Embryonic facial prominence (tissue), 1 donor: ENCODE data around the gene RALGPS1.
A peak's percentile ranks its signal among the peaks of the same experiment; 100 is the strongest.

Experiments
- DNase-seq: peaks from one replicate; pipeline ENCODE4 v3.0.0-alpha.2; 2016; ENCODE audit errors: extremely low spot score

Gene RALGPS1

DNA sequence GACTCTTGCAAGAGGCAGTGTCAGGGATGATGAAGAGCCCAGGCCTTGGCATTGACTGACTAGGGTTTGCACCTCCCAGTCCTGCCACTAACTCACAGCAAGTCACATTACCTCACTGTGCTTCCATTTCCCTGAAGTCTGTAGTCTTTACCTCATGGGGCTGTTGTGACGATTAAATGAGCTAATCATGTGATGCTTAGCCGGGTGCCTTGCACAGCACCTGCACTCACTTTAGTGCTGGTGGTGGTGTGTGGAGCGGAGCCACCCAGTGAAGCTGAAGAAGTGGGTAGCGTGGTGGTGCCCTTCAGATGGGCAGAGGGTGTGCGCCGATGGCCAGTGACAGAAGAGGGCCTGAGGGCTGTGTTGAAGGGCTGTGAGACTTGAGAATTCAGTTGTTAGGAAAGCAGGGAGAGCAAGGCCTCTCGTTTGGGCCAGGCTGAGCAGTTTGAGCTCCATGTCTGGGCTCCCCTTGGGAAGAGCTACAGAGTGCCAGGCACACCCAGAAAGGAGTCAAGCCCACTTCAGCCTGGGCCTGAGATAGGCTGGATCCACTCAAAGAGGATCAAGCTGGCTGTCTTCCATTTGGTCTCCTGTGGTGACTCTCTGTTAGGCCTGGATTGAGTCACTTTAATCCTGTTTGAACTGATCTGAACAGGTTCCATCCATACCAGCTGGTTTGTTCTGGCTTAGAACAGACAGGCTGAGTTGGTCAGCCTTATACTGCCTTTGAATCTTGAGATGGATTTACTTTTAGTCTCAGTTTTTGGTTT, 42.5 kb downstream of the RALGPS1 start:
- DNase-seq = no peak

DNA sequence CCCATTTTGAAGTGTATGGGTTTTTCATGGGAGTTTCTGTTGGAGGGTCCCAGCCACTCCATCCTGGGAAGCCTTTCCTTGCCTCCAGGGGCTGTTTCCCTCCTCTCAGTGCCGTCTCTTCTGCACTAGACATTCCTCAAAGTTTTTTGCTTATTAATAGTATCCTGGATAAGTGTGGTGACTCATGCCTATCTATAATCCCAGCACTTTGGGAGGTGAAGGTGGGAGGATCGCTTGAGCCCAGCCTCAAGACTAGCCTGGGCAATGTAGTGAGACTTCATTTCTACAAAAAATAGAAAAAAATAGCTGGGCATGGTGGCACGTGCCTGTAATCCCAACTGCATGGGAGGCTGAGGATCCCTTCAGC, 43.1 kb downstream of the RALGPS1 start:
- DNase-seq = no peak

DNA sequence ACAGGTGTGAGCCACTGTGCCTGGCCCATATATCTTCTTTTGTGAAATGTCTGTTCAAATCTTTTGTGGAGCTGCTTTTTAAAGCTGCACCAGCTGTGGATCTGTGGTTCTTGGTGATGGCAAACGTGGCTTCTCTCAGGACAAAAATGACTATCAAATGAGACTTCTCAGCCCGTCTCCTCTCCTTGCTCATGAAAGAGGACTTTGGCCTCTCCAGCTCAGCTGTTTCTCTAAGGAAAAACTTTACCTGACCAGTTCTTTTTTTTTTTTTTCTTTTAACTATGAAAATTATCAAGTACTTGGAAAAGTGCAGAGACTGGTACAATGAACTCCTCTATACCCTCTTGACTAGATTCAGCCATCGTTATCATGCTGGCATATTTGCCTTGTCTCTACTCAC, 44.8 kb downstream of the RALGPS1 start:
- DNase-seq = no peak

DNA sequence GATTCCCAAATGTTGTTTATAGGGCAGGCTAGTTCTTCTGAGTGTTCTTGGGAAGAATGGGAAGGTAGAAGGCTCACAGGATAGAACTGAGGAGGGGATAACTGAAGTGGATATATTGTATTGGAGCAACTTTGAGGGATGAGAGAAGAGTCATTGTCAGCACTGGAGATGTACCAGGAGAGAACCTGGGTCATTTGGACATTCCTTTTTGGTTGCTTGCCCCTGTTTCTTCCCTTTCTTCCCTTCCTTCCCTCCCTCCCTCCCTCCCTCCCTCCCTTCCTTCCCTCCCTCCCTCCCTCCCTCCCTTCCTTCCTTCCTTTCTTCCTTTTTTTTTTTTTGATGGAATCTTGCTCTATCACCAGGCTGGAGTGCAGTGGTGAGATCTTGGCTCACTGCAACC, 45.3 kb downstream of the RALGPS1 start:
- DNase-seq = no peak

DNA sequence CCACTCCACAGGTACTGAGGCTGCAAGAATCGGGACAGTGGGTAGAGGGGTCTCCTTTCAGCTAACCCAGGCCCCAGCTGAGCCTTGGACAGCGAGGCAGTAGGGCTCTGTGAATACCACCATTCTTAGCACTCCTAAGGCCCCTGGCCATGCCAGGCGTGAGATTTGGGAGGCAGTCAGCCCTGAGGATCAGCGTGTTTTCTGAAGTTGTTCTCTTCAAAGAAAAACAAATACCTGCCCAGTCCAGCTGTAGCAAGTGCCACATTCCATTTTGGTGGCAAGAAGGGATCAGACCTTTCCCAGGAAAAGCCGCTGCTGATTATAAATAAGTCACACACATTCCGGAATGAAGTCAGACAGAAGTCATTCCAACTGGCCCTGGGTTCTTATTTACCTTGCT, 47.8 kb downstream of the RALGPS1 start:
- DNase-seq = no peak

DNA sequence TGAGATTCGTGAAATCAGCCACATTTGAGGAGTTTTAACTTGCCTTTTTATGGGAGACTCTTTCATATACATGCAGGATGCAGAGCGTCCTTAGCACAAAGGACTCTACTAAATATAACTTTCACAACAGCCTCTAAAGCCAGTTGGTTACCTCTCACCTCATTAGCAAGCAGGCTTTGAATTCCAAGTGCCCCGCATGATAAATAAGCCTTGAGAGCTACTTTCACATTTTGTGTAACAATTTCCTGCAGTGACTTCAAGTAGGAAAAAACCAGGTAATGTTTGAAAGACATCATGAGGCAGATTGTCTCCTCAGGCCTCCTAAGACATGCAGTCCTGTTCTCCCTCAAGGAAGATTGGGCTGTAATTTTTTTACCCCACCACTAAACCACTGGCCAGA, 50.5 kb downstream of the RALGPS1 start:
- DNase-seq = no peak

DNA sequence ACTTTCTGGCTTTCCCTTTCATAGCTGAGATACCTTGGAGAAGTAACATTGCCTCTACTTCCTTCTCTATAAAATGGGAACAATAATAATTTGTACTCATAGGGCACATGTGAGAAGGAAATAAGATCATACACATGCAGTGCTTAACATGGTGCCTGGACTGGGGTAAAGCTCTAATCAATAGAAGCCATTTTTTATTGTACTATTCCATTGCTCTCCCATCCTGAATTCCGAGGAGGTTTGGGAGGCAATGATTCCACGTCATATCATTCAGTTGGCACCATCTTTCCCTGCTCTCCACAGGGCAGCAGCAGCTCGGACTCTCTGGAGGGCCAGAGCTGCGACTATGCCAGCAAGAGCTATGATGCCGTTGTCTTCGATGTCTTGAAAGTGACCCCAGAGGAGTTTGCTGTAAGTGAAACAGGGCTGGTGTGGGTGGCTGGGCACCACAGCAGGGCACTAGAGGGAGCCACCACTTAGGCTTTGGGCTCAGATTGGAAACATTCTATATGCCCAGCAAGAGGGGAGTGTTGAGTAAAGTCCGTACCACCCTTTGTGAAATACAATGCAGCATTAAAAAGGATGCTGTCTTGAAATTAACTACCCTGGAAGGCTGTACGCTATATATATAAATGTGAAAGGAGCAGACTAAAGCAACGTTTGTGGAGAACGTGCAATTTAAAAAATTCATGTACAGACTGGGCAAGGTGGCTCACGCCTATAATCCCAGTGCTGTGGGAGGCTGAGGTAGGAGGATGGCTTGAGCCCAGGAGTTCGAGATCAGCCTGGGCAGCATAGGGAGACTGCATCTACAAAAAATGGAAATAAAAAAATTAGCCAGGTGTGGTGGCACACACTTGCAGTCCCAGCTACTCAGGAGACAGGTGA, 51.2 kb downstream of the RALGPS1 start:
- no peak for DNase-seq

DNA sequence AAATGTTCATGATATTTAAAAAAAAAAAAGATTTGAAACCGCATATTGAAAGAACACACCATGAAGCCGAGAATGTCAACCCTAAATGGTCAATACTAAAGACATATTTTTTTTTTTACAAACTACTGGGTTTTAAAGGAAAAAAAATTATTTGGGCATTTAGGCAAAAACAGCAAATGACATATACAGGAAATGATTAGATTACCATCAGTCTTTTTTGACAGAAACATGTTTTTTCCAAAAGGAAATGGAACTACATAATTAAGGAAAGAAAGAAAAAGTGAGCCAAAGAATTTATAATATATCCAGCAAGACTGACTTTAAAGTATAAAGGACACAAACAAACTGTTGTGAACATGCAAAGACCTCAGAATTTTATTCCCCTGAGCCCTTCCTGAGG, 56.7 kb downstream of the RALGPS1 start:
- DNase-seq = no peak

DNA sequence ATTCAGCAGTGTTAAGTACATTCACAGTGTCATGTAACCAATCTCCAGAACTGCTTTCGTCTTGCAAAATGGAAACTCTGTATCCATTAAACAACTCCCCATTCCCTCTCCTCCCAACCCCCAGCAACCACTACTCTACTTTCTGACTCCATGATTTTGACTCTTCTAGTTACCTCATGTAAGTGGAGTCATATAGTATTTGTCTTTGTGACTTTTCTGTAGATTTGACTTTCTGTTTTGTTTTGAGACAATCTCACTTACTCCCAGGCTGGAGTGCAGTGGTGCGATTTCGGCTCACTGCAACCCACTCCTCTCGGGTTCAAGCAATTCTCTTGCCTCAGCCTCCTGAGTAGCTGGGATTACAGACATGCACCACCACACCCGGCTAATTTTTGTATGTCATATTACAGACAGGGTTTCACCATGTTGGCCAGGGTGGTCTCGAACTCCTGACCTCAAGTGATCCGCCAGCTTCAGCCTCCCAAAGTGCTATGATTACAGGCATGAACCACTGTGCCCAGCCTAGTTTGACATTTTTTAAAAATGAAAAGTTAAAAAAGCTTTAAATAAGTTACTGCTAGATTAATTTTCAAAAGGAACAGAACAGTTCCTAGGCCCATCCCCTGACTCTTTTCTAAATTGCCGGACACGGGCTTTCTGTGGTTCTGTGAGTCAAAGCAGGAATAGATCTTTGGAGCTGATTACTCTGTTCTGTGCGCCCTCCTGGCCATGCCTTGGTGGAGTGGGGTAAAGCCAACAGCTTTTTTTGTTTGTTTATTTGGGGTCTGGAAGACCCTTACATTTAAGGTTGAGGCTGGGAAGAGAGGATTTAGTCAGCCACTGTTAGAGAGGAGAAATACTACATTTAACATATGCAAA, 59.3 kb downstream of the RALGPS1 start:
- DNase-seq = no peak

DNA sequence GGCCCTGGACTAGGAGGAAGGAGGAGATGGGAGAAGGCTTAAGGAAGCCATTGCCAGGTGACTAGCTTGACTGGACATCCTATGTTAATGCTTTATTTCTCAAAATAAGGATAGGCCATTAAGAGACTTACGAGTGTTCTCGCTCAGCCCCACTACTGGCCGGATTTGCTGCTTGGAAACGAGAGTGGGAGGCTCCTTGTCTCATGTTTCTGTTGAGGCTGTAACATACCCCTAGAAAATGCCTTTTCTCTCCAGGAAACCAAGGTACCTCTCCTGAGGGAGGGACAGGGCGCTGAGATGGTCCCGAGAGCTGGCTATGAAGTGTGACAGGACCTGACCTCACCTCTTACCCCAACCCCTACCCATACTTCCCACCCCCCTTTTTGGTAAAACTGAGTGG, 60.0 kb downstream of the RALGPS1 start:
- no peak for DNase-seq

DNA sequence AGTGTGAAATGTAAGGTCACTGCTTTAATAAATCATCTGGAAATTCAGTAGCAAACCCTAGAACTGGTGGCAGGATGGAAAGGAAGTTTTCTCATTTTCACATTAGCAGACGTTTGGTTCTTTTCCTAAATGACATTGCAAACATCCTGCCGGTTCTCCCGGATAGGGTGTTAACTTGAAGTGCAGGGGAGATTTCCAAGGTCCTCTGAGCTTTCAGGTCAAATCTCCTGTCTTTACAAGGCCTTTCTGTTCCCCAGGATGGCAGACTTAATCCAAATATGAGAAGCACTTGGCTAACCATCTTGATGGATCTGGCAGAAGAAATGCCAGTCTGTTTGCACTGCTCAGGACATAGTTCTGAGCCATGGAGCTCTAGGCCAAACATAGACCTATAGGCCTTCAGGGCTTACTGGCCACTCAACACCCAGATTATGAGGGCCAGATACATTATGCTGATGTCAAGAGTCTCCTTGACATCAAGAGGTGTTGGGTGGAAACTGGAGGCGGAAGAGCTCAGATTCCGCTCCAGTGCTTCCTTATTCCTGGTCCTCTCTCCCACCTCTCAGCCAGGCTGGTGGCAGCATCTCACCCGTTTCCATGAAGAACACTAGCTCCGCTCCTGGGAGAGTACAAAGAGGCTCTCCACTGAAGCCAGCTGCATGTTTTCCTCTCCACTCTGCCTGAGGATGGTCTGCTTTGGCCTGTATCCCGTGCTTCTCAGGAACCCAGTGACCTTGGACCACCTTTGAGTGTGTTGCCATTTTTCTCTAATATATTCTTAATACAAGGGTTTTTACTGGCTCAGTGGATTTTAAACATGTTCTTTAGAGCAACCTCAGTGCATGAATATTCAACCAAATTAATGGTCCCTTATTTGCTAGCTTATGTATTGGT, 61.0 kb downstream of the RALGPS1 start:
- DNase-seq = no peak

DNA sequence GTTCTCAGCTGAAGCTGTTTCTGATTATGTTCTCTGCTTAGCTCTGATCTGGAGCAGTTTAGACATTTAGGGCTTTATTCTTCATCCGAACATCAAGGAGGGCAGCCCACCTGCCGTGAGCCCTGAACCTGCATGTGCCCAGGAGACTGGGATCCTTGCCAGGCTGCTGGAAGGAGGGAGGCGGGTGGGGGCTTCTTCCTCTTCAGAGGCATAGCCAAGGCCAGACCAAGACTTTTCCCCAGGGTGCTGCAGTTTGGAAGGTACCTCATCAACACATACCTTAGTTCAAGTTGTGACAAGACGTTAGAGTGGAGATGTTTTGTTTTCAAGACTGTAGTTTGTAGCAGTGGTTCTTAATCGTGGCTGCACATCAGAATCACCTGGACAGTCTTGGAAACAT, 64.9 kb downstream of the RALGPS1 start:
- no peak for DNase-seq

DNA sequence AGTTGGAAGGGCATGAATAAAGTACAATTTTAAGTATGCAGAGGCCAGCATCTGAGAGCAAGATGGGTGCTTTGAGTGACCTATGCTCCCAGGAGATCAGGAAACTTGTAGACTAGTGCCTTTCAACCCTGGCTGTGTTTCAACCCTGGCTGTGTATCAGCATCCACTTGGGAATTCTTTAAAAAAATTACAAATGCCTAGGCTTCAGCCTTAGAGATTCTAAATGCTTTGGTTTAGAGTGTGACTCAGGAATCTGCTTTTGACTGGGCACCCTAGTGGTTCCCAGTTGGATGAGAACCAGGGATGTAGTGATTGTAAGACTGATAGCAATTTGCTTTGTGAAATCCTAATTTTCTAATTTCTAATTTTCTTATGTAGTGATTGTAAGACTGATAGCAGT, 65.6 kb downstream of the RALGPS1 start:
- no peak for DNase-seq

DNA sequence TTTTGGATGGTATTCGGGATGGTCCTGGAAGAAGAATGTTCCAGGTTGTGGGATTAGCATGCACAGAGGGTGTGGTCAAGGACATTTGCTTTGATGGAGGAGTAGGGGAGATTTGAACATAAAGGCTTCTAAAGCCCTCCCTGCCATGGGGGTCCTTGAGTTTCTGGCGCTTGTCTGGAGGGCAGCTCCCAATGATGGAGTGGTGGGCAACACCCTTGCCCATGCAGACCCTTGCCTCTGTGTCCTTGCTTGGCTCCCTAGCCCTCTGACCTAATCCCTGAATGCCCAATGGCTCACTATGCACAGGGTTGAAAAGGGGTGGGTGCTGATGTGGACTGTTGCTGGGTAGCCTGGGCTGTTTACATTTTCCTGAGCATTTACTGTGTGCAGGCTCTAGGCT, 66.6 kb downstream of the RALGPS1 start:
- no peak for DNase-seq

DNA sequence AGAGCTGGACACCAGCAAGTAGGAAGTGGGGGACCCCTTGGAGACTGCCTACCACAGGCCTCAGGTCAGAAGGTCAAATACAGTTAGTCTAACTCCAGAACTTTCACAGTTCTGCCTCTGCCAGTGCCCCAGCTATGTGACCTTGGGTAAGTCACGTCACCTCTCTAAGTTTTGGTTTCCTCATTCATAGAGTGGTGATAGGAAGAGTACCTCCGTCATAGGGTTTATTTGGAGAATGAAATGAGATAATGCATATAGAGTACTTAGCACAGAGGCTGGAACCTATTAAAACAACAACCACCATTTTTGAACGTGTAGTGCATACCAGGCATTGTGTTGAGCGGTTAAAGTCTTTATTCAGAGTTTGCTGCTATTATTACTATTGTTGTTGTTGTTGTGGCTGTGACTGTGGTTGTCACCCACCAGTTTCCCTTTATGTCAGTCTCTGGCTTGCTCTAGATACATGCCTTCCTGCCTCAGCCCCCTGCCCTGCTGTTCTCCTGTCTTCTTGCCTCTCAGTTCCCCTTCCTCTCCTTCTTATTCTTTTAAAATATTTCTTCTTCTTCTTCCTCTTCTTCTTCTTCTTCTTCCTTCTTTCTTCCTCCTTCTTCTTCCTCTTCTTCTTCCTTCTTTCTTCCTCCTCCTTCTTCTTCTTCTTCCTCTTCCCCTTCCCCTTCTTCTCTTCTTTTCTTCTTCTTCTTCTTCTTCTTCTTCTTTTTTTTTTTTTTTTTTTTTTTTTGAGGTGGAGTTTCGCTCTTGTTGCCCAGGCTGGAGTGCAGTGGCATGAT, 67.8 kb downstream of the RALGPS1 start:
- no peak for DNase-seq

DNA sequence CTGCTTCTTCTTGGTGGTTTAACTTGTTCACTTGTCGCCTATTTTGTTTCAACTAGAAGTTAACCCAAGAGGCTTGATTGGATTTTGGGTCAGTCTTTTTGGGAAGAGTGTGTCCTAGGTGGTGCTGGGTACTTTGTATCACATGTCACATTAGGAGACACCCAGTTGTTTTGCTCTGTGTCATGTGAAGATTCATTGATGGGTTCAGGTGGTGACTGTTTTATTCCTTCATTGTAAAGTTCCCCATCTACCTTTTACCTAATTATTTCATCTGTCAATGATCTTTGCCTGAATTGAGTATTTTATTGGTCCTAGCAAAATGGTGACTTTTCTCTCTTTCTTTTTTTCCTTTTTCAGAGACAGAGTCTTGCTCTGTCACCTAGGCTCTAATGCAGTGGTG, 69.2 kb downstream of the RALGPS1 start:
- DNase-seq = no peak

DNA sequence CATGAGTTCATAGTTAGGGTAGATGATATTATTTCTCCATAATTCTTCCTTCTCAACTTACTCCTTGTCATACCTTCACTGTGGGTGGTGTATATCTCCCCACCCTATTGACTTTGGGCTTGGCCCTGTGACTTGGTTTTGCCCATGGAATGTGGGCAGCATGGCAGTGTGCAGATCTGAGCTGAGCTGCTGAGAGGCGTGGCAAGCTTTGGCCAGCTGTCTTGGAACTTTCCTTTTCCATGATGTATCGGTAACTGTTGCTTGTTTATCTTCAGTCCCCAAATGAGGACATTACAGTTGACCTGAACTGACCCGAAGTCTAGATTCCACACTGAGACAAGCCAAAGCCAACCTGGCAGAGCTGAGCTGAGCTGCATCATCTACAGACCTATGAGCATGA, 70.4 kb downstream of the RALGPS1 start:
- no peak for DNase-seq

DNA sequence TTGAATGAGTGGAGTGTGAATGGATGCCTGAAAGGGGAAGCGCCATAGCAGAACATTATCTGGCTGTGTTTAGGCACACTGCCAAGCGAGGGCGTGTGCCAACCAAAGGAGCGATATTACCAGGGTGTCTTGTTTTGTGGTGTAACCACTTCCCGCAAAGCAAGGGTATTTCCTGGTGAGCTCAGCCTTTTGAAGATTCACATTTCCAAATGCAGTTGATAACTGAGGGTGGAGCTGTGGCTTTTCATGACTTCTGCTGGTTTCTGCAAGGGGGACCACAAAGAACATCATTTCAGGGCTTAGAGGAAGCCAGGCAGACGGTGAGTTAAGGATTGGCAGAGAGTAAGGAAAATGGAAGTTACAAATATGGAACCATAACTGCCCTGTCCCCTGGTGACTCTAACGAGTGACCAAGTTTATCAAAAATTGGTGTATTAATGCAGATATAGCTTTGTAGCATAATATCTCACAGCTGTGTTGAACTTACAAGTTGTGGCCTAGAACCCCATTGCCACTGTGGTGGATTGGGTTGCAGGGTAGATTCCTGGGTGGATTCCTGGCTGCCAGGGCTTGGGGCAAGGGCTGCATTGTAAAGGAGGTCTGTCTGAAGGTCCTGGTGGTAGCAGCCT, 71.4 kb downstream of the RALGPS1 start:
- peak; percentile 28 for DNase-seq

DNA sequence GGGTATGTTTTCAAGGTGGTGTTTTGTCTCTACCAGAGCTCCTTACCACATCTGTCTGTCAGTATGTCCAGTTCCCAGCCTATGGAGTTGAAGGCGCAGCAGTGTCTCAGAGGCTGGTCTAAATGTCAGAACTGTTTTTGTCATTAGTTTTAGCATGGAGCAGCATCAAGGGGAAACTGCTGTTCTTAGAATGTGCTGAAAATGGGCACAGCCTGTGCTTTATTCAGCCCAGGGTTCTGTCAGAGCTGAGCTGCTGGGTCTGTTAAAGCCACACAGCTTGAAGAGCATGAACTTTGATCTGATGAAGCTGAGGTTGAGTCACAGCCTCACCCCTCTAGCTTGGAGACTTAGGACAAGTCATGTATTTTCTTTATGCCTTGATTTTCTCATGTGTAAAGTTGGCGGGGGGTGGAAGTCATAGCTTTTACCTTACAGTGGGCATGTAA, 71.9 kb downstream of the RALGPS1 start:
- no peak for DNase-seq

DNA sequence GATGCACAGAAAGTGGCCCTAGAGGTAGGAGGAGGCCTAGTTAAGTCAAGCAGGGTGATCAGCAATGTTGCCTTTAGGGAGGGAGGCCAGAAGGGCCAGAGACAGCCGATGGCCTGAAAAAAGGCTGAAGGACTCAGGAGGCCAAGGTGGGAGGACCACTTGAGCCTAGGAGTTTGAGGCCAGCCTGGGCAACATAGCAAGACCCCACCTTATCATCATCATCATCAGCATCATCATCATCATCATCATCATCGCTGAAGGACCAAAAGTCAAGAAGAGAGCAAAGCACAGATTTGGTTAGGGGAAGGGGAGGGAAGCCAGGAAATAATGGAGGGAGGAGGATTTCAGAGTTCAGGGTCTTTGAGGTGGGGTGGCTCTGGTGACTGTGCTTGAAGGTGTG, 74.3 kb downstream of the RALGPS1 start:
- no peak for DNase-seq
